Measurements from ENCODE around the gene WWC2. TPM values are rescaled to one million over a fixed set of nuclear protein-coding genes. Genes with fewer than 3 reads are reported as not detected.

The WWC2 gene
- total RNA-seq, 4 donors from 2014 or later = 28.2 to 38.5 (median 37.0) TPM

DNA sequence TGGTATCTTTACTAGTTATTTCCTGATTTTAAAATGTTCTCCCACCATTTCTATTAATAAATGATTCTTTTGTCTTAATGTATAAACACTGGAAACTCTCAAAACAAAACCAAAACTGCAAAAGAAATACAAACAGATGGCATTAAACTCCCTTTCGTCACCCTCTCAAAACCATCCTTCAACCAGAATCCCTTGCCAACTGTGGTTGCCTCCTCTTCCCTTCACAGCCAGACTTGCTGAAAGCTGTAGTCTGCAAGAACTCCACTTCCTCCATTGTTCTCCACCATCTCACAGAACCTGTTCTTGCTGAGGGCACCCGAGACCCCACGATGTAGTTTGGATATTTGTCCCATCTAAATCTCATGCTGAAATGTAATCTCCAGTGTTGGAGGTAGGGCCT is 96.5 kb downstream of the WWC2 start:
- Histone ChIP-seq H3K4me3 (no peak overlapping the region), H3K27me3 (no peaks in the 10 kb centered on the region), H3K27ac (replicated peaks in 1 of 4) (no peak overlapping the region), H3K36me3 (peaks cover 0 to 14% (median 0%) of the 10 kb centered on the region in 4 donors), H3K4me1 (peaks cover 3 to 12% (median 8%) of the 10 kb centered on the region in 4 donors), H3K9me3 (no peaks in the 10 kb centered on the region)
- 94% methylated on average over 3 of the region's 3 CpGs for WGBS
- TF ChIP-seq, protein P1, sequence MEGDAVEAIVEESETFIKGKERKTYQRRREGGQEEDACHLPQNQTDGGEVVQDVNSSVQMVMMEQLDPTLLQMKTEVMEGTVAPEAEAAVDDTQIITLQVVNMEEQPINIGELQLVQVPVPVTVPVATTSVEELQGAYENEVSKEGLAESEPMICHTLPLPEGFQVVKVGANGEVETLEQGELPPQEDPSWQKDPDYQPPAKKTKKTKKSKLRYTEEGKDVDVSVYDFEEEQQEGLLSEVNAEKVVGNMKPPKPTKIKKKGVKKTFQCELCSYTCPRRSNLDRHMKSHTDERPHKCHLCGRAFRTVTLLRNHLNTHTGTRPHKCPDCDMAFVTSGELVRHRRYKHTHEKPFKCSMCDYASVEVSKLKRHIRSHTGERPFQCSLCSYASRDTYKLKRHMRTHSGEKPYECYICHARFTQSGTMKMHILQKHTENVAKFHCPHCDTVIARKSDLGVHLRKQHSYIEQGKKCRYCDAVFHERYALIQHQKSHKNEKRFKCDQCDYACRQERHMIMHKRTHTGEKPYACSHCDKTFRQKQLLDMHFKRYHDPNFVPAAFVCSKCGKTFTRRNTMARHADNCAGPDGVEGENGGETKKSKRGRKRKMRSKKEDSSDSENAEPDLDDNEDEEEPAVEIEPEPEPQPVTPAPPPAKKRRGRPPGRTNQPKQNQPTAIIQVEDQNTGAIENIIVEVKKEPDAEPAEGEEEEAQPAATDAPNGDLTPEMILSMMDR (IDR thresholded peaks at IDR 0.05) = no peak
- TF ChIP-seq POLR2A (IDR thresholded peaks at IDR 0.05; ENCODE audit: low read depth) (no peak), EP300 (IDR thresholded peaks at IDR 0.05) (no peak), POLR2AphosphoS5 (IDR thresholded peaks at IDR 0.05) (no peak)
- DNase-seq (ENCODE audit: extremely low spot score) = no peak
- intact Hi-C loops (cut with DNase I) = no loop called here

DNA sequence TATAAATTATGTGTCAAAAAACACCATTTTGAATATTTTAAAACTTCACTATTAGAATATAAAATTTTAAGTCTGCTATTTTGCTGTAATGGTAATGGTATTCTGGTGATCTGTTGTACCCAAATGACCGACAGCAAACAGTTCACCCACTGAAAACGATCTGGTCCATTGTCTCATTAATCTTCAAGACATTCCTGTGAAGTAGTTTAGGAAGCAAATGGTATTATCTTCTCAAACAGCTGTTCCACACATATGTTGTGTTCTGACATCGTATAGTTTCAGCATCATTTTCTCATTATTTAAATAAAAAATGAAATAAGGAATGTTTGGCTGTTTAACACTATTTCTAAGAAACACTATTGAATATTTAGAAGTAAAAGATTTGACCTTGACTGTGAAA is 98.1 kb downstream of the WWC2 start:
- TF ChIP-seq EP300 (IDR thresholded peaks at IDR 0.05) (no peak), POLR2AphosphoS5 (IDR thresholded peaks at IDR 0.05) (no peak), POLR2A (IDR thresholded peaks at IDR 0.05; ENCODE audit: low read depth) (no peak)
- TF ChIP-seq, protein P1 (IDR thresholded peaks at IDR 0.05) = no peak
- Histone ChIP-seq H3K9me3 (no peaks in the 10 kb centered on the region), H3K27me3 (no peaks in the 10 kb centered on the region), H3K4me1 (peaks cover 2 to 13% (median 11%) of the 10 kb centered on the region in 4 donors), H3K4me3 (no peak overlapping the region), H3K27ac (replicated peaks in 1 of 4) (no peak overlapping the region), H3K36me3 (peaks cover 0 to 14% (median 0%) of the 10 kb centered on the region in 4 donors)
- DNase-seq (ENCODE audit: extremely low spot score) = no peak
- 78% methylated on average over 3 of the region's 3 CpGs for WGBS
- intact Hi-C loops (cut with DNase I) = no loop called here

DNA sequence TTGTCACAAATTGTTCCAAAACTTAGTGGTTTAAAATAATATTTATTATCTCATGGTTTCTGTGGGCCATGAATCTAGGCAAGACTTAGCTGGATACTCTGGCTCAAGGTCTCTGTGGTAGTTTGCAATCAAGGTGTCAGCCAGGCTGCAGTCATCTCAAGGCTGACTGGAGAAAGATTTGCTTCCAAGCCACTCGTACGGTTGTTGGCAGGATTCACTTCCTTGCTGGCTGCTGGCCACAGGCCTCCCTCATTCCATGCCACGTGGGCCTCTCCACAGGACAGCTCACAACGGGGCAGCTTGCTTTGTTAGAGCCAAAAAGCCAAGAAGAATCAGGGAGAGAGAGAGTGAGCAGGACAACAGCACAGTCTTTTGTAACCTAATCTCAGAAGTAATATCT is 101.4 kb downstream of the WWC2 start:
- 25% methylated on average over 4 of the region's 4 CpGs for WGBS
- TF ChIP-seq POLR2AphosphoS5 (IDR thresholded peaks at IDR 0.05) (no peak), EP300 (IDR thresholded peaks at IDR 0.05) (no peak), POLR2A (IDR thresholded peaks at IDR 0.05; ENCODE audit: low read depth) (no peak)
- TF ChIP-seq, protein P1 (IDR thresholded peaks at IDR 0.05) = no peak
- no peaks in the 10 kb centered on the region for H3K27me3 ChIP-seq
- H3K36me3 ChIP-seq = peaks cover 0 to 12% (median 0%) of the 10 kb centered on the region in 4 donors
- H3K4me3 ChIP-seq = no peak overlapping the region
- no peak overlapping the region for H3K27ac ChIP-seq (replicated peaks in 1 of 4)
- intact Hi-C loops (cut with DNase I) = no loop called here
- no peak for DNase-seq (ENCODE audit: extremely low spot score)
- peaks cover 0 to 12% (median 7%) of the 10 kb centered on the region in 4 donors for H3K4me1 ChIP-seq
- H3K9me3 ChIP-seq = no peaks in the 10 kb centered on the region

DNA sequence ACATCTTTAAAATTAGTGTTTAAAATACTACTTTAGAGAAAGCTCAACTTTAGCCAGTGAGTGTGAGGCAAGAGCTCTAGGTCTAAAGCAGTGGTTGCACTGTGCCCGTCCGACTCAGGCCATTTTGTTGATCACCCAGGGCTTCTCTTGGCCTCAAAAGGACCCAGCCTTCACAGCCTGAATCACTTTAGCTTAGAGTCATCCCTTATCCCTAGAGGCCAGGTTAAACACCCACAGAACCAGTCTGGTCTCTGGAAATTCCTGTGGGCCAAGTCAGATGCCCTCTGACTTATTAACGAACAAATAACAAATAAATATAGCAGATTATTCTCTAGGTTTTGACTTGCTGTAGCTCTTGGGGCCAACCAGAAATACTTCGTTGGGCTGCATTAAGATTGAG is 102.3 kb downstream of the WWC2 start:
- 98% methylated on average over 4 of the region's 4 CpGs for WGBS
- peaks cover 0 to 4% (median 0%) of the 10 kb centered on the region in 4 donors for H3K36me3 ChIP-seq
- no peaks in the 10 kb centered on the region for H3K27me3 ChIP-seq

More for the DNA sequence above, 102.3 kb downstream of the WWC2 start:
- Histone ChIP-seq H3K9me3 (no peaks in the 10 kb centered on the region), H3K4me1 (peaks cover 0 to 17% (median 7%) of the 10 kb centered on the region in 4 donors), H3K27ac (replicated peaks in 1 of 4) (no peak overlapping the region), H3K4me3 (no peak overlapping the region)
- TF ChIP-seq, protein P1 (IDR thresholded peaks at IDR 0.05) = no peak
- TF ChIP-seq POLR2AphosphoS5 (IDR thresholded peaks at IDR 0.05) = no peak
- TF ChIP-seq POLR2A (IDR thresholded peaks at IDR 0.05; ENCODE audit: low read depth) = no peak
- intact Hi-C loops (cut with DNase I) = no loop called here
- no peak for DNase-seq (ENCODE audit: extremely low spot score)

Data from esophagus muscularis mucosa (tissue), 4 donors.